Stimulated activated CD8-positive, alpha-beta memory T cell treated with anti-CD3 and anti-CD28 coated beads, Interleukin-4, amount 100 ng/mL, for 4 hours (primary cell): ENCODE results near the gene PTK6.
A peak's percentile ranks its signal among the peaks of the same experiment; 100 is the strongest.
"Not testable (repeated sequence)": the region's sequence is repeated elsewhere in the genome, so short reads cannot be mapped to it uniquely, and the experiment has no call there.

ENCODE experiments used
- DNase-seq, 2 donors: peaks; one replicate each; pipeline ENCODE4 v3.0.0-alpha.2; 2020; ENCODE audit warnings: low read depth in 2 of 2, low spot score in 1 of 2

The PTK6 gene

DNA sequence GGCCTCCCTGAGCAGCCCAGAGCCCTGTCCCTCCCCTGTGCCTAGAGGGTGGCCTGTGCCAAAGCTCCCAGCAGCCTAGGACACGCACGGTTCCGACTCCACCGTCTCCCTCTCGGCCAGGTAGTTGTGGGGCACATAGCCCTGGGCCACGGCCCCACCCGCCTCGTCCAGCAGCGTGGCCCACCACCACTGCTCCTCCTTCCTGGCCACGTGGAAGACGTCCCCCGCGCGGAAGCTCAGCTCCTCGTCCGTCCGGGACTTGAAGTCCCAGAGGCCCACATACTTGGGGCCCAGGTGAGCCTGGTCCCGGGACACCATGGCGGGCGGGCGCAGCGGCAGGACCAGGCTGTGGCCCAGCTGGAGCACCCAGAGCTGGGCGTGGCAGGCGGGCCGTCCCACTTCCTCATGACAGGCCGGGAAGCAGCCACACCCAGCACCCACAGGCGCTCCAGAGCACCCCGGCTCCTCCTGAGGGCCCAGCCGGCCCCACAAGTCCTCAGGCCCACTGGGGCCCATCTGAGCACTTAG lies at the start of gene PTK6:
TSS of gene PTK6 (minus strand) at position 380 of the 528 bp plus-strand sequence. CDS start at position 318, 62 bp downstream.
- DNase-seq, result no peak

DNA sequence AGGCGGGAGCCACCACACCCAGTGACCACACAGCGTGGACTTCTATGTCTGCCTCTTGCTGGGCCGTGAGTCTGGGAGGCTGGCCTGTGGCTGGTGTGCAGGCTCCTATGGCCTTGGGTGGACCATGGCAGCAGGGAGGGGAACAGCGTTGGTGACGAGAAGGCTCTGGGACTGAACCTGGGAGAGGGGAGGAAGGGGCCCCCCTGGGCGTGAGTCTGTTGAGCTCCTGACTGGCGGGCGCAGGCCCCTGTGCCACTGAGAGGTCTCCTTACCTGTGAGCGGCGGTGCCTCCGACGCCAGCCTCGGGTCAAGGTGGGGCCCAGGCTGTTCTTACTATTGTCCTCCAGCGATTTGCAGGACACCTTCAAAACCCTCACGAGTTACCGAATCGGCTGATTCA lies 49.6 kb upstream of the PTK6 start:
- no peak for DNase-seq

DNA sequence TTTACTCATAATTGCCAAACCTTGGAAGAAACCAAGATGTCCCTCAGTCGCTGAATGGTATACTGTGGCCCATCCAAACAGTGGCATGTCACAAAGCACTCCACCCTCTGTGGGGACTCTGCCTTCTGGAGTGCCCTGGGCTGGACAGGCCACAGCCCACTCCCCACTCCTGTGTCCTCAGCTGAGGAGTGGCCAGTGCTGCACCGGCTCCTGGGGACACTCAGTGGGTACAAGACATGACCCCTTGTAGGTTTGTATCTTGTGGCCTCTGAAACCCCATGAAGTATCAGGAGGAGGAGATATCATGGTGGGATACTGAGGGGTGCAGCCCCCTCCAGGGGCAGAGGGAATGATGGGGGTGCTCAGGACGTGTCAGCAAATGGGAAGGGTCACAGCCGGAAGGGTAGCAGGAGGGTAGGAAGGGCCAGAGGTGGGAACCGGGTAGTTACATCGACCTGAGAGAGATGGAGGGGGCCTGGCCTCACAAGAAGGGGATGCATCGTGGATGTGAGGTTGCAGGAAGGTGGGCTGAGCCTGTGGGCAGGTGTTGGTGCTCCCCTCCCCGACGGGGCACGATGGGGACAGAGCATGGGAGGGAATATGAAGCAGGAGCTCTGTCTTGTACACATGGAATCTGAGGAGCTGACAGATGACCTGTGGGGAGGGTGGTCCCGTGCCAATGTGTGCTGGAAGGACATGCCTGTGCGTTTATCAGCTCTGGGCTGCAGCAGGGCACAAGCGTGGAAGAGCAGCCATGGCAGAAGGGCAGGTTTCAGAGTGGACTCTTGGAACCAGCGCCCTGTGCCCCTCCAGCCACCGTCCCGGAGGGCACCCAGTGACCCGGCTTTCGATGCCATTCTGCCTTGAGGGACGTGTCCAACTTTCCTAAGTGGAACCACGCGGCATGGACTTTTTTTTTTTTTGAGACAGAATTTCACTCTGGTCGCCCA lies 48.7 kb upstream of the PTK6 start:
- no peak for DNase-seq

DNA sequence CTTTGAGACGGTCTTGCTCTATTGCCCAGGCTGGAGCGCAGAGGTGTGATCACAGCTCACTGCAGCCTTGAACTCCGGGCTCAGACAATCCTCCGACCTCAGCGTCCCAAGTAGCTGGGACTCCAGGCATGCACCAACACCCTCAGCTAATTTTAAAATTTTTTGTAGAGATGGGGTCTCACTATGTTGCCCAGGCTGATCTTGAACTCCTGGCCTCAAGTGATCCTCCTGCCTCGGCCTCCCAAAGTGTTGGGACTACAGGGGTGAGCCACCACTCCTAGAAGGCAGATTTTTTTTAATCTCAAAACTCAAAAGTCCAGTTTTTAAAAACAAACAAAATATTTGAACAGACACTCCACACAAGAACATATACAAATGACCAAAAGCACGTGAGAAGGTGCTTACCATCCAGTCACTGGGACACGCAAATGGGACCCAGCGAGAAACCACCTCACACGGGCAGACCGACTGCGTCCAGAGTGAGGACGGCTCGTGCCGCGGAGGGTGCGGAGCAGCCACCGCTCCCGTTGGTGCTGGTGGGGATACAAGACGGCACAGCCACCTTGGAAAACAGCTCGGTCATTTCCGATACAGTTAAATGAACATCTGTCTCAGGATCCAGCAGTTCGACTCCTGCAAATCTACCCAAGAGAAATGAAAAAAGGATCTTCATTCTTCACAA lies 45.3 kb upstream of the PTK6 start:
- DNase-seq, result no peak

DNA sequence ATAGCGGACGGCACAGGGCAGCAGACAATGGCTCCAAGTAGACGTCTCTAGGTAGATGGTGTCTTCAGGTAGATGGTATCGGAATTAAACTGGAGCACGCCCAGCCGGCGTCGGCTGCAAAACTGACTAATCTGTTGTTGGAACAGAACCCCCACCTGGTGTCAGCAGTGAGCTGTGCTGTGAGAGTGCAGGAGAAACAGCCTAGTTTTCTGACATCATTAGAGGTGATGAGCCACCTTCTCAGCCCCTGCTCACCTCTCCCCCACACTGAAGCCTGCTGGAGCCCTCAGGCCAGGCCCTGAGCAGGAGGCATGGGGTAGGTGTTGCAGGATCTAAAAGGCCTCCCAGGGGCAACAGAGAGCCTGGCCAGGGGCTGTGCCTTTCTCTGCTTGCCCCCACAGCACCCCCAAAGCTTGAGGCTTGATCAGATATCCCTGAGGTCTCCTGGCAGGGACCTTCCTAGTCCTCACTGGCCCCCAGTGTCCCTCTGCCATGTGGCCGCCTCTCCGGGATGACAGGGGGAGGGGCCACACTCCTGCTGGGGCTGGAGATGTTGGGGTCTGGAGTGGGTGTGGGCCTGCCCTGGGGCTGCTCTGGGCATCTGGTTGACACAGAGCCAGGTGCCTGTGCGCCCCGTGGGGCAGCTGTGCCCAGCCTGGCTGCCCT lies 43.8 kb upstream of the PTK6 start:
- peak; percentile 39 to 53 for DNase-seq

DNA sequence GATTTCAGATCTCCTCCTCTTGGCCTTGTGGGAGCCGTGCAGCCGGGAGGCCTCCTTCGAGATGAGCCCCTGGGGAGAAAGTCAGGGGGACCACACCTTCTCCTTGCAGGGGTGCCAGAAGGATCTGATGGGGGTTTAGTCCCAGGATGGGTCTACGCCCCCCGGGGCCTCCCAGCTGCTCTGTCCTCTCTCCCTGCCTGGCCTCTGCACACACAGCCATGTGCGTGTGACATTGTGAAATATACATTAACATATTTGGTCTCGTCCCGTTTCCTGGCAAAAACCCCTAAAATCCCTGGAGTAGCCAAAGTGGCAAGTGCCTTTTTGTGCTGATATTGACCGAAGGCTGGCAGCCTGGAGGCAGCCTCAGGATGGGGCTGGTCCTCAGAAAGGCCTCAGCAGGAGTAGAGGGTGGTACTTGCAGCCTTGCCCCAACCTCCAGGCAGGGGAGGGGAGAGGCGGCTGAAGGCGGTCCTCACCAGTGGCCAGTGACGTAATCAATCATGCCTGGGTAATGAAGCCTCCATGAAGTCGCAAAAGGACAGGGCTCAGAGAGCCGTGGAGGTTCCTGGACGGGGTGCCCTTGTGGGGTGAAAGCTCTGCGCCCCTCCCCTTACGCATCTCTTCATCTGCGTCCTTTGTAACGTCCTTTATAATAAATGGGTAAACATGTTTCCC lies 42.0 kb upstream of the PTK6 start:
- DNase-seq, result no peak

DNA sequence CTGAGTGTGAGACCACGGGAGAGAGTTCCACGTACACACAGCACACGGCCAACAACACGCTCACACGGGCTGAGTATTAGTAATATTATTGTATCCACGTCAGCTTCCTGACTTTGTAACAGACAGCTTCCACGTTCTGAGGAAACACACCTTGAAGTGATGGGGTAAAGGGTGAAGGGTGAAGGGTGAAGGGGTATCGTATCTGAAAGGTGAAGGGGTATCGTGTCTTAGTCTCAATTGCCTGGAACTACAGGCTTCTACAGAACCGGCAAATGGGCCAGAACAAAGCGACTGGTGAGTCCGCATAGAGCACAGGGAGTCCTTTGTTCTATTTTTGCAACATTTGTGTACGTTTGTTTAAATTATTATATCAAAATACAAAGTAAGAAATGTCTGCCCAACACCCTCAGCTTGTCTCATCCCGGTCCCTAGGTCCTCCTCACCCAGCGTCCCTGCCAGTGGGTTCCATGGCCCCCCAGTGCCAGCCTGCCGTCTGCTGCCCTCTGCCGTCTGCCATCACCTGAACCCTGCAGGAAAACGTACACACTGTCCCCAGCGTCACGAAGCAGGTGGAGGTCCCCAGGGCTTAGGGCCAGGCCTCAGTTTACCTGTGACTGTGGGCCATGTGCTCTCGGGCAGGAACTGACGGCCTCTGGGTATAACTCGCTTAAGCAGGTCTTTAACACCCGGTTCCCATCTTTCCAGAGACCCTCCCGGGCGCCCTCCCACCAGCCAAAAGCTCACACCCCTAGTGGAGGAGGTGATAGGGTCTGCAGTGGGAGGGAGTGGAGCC lies 41.2 kb upstream of the PTK6 start:
- no peak for DNase-seq

DNA sequence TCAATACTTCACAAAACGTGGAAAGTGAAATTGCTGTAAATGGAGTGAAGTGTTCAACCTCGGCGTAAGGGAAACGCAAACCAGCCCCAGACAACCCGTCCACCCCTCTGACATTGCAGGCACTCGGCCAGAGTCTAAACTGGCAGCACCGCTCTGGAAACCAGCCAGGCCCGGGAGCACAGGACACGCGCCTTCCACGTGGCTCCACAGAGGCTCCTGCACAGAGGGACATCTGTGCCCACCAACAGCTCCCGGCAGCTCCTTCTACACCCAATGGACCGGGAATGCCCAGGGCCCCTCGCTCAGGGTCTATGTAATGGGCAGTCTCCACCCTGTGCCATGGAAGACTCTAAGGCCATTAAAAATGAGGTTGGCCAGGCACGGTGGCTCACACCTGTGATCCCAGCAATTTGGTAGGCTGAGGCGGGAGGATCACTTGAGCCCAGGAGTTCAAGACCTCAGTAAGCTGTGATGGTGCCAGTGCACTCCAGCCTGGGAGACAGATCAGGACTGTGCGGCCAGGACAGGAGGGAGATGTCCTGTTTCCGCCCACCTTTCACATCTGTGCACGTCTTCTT lies 40.2 kb upstream of the PTK6 start:
- no peak for DNase-seq

DNA sequence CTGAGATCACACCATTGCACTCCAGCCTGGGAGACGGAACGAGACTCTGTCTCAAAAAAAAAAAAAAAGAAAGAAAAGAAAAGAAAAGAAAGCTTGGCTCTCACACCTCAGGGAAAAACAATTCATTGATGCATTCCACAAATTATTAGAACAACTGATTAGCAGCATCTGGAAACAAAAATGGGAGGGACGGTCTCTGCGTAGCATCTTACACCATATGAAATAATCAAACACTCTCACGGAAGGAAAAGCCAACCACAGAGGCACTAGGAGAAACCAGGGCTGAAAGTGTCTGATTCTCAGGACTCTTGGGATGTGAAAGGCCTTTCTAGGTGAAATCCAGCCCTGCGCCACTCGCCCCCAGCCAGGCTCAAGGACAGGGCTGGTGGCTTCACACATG lies 39.1 kb upstream of the PTK6 start:
- DNase-seq, result no peak

DNA sequence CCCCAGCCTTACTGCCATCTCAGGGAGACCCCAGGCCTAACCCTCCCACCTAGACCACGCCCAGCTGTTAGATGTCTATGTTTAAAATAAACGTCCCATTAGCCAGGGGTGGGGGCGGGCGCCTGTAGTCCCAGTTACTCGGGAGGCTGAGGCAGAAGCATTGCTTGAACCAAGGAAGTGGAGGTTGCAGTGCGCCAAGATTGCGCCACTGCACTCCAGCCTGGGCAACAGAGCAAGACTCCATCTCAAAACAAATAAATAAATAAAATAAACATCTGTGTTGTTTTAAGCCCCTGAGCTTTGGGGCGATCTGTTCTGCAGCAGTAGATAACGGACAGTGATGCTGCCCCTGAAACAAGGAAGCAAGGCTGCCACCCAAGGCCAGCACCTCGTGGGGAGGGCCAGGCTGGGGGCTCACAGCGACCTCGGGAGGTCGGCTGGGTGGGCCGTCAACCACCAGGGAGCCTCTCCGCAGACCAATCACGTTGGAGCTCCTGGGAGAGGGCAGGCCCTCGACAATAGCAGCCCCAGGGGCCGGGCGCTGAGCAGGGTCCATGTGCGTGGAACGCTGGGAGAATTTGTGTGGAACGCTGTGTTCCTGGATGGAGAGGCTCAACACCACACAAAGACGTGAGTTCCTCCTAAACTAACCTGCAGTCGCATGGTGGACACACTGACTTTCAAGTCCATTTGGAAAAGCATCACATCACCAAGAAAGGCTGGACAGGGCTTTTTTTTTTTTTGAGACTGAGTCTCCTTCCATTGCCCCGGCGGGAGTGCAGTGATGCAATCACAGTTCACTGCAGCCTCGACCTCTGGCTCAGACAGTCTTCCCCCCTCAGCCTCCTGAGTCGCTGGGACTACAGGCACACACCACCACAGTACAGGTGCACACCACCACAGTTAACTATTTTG lies 37.9 kb upstream of the PTK6 start:
- DNase-seq, result no peak

DNA sequence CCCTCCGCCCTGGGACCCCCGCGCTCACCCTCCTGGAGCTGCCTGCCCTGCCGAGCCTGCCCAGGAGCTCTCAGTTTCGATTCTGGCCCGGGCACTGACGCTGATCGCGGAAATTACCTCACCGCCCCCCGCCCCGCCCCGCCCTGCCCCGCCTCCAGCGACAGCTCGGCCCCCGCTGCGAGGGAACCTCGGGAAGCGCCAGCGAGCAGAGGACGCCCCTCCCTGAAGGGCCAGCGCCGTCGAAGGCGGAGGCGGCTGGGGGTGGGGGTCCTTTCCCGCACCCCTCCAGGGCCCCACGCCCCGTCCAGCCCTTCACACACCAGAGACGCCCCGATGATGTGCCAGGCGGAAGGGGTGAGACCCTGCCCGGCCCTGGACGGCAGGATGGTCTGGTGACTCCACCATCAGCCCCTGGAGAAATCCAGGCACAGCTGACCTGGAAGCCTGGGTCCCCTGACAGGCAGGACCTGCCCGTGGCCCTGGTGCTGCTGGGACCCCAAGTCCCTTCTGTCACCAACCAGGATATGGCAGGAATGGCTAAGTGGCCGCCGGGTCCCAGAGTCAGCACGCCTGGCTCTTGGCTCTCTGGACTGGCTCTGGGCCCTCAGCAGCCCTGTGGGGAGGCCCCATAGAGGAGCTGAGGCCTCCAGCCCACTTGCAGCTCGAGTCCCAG lies 37.1 kb upstream of the PTK6 start, which contains the start of gene HELZ2:
TSS of gene HELZ2 (minus strand) at position 84 of the 673 bp plus-strand sequence. CDS start 1,854 bp downstream, outside the sequence.
- peak; percentile 43 to 55 for DNase-seq

DNA sequence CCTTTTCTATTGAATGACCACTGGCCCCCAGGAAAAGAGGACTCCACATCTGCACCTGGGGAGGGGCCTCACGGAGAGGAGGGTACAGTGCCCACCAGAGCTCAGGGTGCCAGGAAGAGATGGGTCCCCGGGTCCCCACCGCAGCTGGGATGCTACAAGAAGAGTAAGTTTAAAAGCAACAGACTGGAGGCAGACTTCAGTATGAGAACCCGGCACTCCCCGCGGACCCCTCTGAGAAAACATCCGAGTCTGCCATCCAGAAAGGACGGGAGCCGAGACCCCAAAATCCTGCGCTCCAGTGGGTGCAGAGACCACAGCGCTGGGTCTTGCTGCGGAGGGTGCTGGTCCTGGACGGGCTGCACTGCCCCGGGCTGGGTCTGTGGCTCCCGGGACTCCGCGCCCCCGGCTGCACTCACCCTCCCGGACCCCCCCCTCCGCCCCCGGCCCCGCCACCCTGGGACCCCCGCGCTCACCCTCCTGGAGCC lies 36.5 kb upstream of the PTK6 start:
- no peak for DNase-seq

DNA sequence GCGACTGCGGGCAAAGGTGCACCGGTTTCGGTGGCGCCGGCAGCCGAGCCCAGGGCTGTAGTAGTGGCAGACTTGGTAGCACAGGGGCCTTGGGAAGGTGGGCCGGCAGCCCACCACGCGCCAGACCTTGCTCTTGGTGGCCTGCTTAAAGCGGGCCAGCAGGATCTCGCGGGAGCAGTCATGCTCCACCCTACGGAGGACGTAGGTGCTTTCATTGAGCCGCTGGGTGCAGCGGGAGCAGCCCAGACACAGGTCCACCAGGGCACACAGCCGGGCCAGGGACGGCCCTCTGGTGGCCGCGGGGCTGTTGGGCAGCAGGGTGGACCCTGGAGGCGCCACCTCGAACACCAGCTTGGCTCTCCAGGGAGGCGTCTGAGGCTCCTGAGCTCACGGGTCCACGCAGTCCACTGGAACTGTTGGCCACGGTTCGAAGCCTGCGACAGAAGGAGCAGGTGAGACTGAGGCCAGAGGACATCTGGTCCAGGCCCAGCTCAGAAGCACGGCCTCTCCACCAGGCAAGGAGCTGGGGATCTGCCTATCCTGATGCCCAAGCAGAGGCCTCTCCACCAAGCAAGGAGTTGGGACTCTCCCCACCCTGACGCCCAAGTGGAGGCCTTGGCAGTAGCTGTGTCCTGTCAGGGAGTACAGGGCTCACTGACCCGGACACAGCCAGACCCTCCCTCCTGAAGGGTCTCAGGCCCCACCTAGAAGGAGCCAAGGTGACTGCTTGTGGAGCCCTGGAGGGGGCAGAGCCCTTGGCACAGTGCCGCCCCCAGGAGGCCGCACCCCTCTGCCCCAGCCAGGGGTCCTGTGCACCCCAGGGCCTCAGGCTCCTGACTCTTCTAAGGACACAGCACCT lies 35.8 kb upstream of the PTK6 start:
- DNase-seq, result no peak

DNA sequence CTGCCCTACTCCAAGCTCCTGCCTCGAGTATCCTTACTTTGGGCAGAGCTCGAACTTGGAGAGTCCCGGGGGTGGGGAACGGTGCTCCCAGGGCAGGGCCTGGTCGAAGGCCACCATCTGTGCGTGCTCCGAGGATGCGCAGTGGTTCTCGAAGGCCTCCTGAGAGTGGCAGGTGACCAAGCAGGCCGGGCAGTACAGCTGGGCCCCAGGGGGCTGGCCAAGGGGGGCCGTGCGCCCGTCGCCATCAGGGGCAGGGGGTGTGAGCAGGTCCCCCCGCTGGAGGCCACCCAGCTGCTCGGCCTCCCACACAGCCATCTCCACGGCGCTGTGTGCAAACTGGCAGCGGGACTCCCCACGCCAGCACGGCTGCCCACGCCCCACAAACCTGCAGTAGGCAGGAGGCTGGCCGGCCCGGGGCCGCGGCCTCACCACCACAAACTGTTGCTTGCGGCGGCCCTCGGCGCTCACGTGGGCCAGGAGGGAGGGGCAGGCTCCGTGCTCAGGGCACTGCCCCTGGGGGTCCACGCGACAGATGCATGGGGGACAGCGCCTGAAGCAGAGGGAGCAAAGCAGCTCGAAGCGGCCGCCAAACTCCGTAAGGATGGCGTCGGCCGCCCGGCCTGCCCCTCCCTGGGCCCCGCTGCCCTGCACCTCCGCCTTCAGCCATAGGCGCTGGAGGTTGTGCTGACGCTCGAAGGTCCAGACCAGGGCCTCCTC lies 35.1 kb upstream of the PTK6 start:
- no peak for DNase-seq

DNA sequence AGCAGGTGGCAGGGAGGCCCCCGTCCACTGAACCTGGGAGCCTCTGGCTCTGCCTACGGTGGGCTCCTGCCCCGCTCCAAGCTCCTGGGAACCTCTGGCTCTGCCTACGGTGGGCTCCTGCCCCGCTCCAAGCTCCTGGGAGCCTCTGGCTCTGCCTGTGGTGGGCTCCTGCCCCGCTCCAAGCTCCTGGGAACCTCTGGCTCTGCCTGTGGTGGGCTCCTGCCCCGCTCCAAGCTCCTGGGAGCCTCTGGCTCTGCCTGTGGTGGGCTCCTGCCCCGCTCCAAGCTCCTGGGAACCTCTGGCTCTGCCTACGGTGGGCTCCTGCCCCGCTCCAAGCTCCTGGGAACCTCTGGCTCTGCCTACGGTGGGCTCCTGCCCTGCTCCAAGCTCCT lies 33.9 kb upstream of the PTK6 start:
- DNase-seq, result not testable (repeated sequence)
